Neural progenitor cell (in vitro differentiated cells): ENCODE data around the gene FAM124A.

Source experiments
- CTCF ChIP-seq: fragments of 200-600 bp; sonication (generic); IDR thresholded peaks from 2 replicates; pipeline ENCODE4 v1.5.1; 2017; ENCODE audit warnings: antibody characterized with exemption, mild to moderate bottlenecking
- EZH2 ChIP-seq: fragments of 200-600 bp; sonication (generic); IDR thresholded peaks from 2 replicates; pipeline ENCODE4 v1.6.1; 2017; ENCODE audit warnings: antibody characterized with exemption, mild to moderate bottlenecking, moderate library complexity

- TF ChIP-seq CTCF (no peak), EZH2 (no peak)
These were observed 102.7 kb downstream of the FAM124A start for GRCh38 chr13:51324714-51325420.
